NCI-H345 (cell line): ENCODE measurements around the gene DNAH1.

Experiments
- DNase-seq: peaks from one replicate; lab custom pipeline; 2025; lab: John Stamatoyannopoulos, UW

DNAH1 gene

GRCh38 chr3:52446631-52447511, 130.8 kb downstream of the DNAH1 start:
- DNase-seq, result peak; percentile 44

- DNase-seq, result no peak
These were observed 131.6 kb downstream of the DNAH1 start for GRCh38 chr3:52447512-52448355.
